DND-41 (cell line): Measurements from ENCODE around the gene IDS.

Experiments
- ATAC-seq: fragments of 200-7000 bp; cut with Tn5 transposase; 3 replicates; pipeline ENCODE4 v1.9.1; 2021; ENCODE audit warnings: low read depth; ENCODE audit not compliant: insufficient read depth
- DNase-seq: peaks from one replicate; pipeline ENCODE4 v3.0.0-alpha.2; 2020
- H2AFZ ChIP-seq: 2 replicates; pipeline ENCODE4 v1.6.0; 2012; ENCODE audit warnings: low read depth, low read length
- H3K27ac ChIP-seq: 2 replicates; pipeline ENCODE4 v1.5.1; 2012; ENCODE audit warnings: low read length, inconsistent platforms
- H3K27me3 ChIP-seq: fragments of 200-600 bp; sonication (generic); 2 replicates; pipeline ENCODE4 v1.6.0; 2012; ENCODE audit warnings: low read length, mild to moderate bottlenecking, inconsistent platforms; ENCODE audit not compliant: insufficient read depth, poor library complexity
- H3K36me3 ChIP-seq: 2 replicates; pipeline ENCODE4 v1.5.1; 2012; ENCODE audit warnings: low read length, inconsistent platforms; ENCODE audit not compliant: insufficient read depth
- H3K4me1 ChIP-seq: 2 replicates; pipeline ENCODE4 v1.5.1; 2012; ENCODE audit warnings: mild to moderate bottlenecking, low read length; ENCODE audit not compliant: insufficient read depth
- H3K4me2 ChIP-seq: 2 replicates; pipeline ENCODE4 v1.6.0; 2012; ENCODE audit warnings: mild to moderate bottlenecking, moderate library complexity, low read length, inconsistent platforms; ENCODE audit not compliant: insufficient read depth
- H3K4me3 ChIP-seq, 2 experiments: fragments of 200-600 bp in 1 of 2; shearing (Covaris generic) in 1 of 2; 2 replicates each; pipeline ENCODE4 v1.5.1; 2012 to 2016; ENCODE audit warnings: inconsistent platforms in 2 of 2, low read length in 2 of 2, mild to moderate bottlenecking in 2 of 2, low read depth in 1 of 2, moderate library complexity in 1 of 2
- H3K79me2 ChIP-seq: 2 replicates; pipeline ENCODE4 v1.6.0; 2012; ENCODE audit warnings: low read length, inconsistent platforms; ENCODE audit not compliant: insufficient read depth
- H3K9ac ChIP-seq: 2 replicates; pipeline ENCODE4 v1.6.0; 2012; ENCODE audit warnings: low read depth, mild to moderate bottlenecking, inconsistent platforms, low read length, moderate library complexity
- H3K9me3 ChIP-seq: 2 replicates; pipeline ENCODE4 v1.5.1; 2012; ENCODE audit warnings: low read length, moderate library complexity, mild to moderate bottlenecking, inconsistent platforms; ENCODE audit not compliant: insufficient read depth, severe bottlenecking
- H4K20me1 ChIP-seq: 2 replicates; pipeline ENCODE4 v1.6.0; 2012; ENCODE audit warnings: low read length; ENCODE audit not compliant: insufficient read depth
- EZH2 ChIP-seq: IDR thresholded peaks from 3 replicates; pipeline ENCODE4 v1.6.1; 2012; ENCODE audit warnings: borderline replicate concordance, low read depth, mild to moderate bottlenecking, moderate library complexity, low read length, inconsistent platforms; ENCODE audit not compliant: severe bottlenecking
- TF ChIP-seq, protein P1 (sequence below): IDR thresholded peaks from 2 replicates; pipeline ENCODE4 v1.5.1; 2012; ENCODE audit warnings: borderline replicate concordance, low read length, moderate library complexity, mild to moderate bottlenecking; ENCODE audit not compliant: poor library complexity, severe bottlenecking; ENCODE audit errors: extremely low read depth

Gene IDS

DNA sequence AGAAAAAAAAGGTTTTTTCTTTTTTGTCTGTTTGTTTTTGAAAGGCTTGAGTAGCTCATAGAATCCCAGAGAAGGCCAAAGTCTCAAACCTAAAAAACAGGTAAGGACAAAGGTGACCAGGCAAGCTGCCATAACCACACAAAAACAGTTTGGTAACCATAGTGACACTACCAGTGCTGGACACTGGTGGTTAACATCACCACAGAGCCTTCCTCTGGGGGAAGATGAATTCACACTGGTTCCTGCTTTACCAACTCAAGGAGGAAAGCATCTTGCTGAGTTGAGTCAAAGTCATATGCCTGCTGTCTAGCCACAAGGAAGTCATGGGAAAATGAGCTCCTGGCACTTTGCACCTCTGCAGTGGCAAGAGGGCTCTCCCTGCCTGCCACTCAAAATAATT lies 32.5 kb downstream of the IDS start:
- H3K4me1 ChIP-seq: no peaks in the 10 kb centered on the region
- TF ChIP-seq EZH2: no peak
- TF ChIP-seq, protein P1, sequence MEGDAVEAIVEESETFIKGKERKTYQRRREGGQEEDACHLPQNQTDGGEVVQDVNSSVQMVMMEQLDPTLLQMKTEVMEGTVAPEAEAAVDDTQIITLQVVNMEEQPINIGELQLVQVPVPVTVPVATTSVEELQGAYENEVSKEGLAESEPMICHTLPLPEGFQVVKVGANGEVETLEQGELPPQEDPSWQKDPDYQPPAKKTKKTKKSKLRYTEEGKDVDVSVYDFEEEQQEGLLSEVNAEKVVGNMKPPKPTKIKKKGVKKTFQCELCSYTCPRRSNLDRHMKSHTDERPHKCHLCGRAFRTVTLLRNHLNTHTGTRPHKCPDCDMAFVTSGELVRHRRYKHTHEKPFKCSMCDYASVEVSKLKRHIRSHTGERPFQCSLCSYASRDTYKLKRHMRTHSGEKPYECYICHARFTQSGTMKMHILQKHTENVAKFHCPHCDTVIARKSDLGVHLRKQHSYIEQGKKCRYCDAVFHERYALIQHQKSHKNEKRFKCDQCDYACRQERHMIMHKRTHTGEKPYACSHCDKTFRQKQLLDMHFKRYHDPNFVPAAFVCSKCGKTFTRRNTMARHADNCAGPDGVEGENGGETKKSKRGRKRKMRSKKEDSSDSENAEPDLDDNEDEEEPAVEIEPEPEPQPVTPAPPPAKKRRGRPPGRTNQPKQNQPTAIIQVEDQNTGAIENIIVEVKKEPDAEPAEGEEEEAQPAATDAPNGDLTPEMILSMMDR: no peak

DNA sequence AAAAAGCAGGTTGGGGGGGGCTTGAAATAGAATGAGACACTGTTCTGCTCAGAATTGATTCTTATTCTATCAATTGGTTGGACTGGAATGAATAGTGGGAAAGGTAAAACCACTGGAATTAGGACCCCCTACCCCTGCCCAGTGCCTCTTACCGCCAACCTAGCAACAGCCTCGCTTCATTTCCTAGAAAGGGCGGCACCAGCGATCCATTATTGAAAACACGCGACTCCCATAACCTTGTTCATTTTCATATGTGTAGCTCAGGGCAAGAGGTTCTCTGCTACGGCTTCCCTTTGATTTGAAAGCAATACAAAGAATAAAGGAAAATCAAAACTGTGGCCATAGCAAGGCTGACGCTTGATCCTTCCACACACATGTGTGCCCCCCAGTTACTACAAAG lies 33.7 kb downstream of the IDS start:
- H3K9ac ChIP-seq: no peak overlapping the region
- H3K27me3 ChIP-seq: no peaks in the 10 kb centered on the region
- ATAC-seq: no peak
- no peaks in the 10 kb centered on the region for H3K9me3 ChIP-seq
- H3K27ac ChIP-seq: no peak overlapping the region
- H3K4me3 ChIP-seq: no peak overlapping the region
- no peaks in the 10 kb centered on the region for H3K79me2 ChIP-seq
- DNase-seq: no peak
- H2AFZ ChIP-seq: no peak overlapping the region
- no peak overlapping the region for H3K4me2 ChIP-seq
- no peaks in the 10 kb centered on the region for H3K36me3 ChIP-seq
- TF ChIP-seq, protein P1: no peak
- no peak for TF ChIP-seq EZH2
- no peaks in the 10 kb centered on the region for H4K20me1 ChIP-seq
- H3K4me1 ChIP-seq: no peaks in the 10 kb centered on the region

More for the DNA sequence above, 32.5 kb downstream of the IDS start:
- no peak overlapping the region for H3K4me2 ChIP-seq
- no peak for DNase-seq
- no peak for ATAC-seq
- H2AFZ ChIP-seq: no peak overlapping the region
- H3K79me2 ChIP-seq: no peaks in the 10 kb centered on the region
- H3K36me3 ChIP-seq: no peaks in the 10 kb centered on the region
- H3K9me3 ChIP-seq: no peaks in the 10 kb centered on the region
- H3K27ac ChIP-seq: no peak overlapping the region
- no peaks in the 10 kb centered on the region for H4K20me1 ChIP-seq
- H3K9ac ChIP-seq: no peak overlapping the region
- no peaks in the 10 kb centered on the region for H3K27me3 ChIP-seq
- H3K4me3 ChIP-seq: no peak overlapping the region

DNA sequence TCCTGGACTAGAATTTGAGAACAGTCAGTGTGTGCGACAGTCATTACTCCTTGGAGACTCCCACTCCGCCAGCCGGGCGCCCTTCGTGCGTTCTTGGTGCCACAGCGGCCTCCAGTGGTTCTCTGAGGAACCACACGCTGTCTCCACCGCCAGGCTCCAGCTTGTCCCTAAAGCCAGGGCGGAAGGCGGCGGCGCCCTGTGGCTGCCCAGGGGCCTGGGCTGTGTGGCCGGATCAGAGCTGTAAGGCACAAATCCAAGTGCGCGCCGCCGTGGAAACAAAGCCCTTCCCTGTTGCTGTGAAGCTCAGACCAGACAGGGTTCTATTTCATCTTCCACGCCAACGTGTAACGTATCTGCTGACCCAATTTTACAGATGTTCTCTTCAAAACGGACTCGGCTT lies 34.2 kb downstream of the IDS start:
- Histone ChIP-seq H3K4me1 (no peaks in the 10 kb centered on the region), H4K20me1 (no peaks in the 10 kb centered on the region), H3K9ac (no peak overlapping the region), H3K36me3 (no peaks in the 10 kb centered on the region), H3K9me3 (no peaks in the 10 kb centered on the region), H2AFZ (no peak overlapping the region), H3K4me2 (peak overlapping the region; percentile 38), H3K27me3 (no peaks in the 10 kb centered on the region), H3K27ac (no peak overlapping the region), H3K79me2 (no peaks in the 10 kb centered on the region), H3K4me3 (no peak overlapping the region)
- peak; percentile 98 for ATAC-seq
- TF ChIP-seq EZH2: no peak
- TF ChIP-seq, protein P1: peak; percentile 79
- peak; percentile 70 for DNase-seq

DNA sequence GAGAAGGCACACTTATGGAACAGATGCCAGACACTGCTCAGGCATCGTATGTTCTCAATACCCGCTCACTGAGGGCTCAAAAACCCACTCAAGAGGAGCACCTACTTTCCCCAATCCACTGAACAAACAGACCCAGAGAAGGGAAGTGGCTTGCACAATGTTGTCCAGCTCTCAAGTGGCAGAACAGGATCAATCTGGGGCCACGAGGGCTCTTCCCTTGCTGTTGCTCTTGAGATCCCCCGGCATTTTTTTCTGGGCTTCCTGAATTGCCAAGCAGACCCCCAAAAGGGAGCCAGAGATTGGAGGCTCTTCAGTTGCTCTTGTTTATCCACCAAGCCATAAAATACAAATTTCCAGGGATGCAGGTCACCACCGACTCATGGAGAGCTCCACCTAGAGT lies 35.7 kb downstream of the IDS start:
- Histone ChIP-seq H3K79me2 (no peaks in the 10 kb centered on the region), H2AFZ (no peak overlapping the region), H3K4me1 (no peaks in the 10 kb centered on the region), H4K20me1 (no peaks in the 10 kb centered on the region), H3K4me2 (no peak overlapping the region), H3K36me3 (no peaks in the 10 kb centered on the region), H3K9ac (no peak overlapping the region), H3K4me3 (no peak overlapping the region), H3K27ac (no peak overlapping the region), H3K27me3 (no peaks in the 10 kb centered on the region), H3K9me3 (no peaks in the 10 kb centered on the region)
- no peak for TF ChIP-seq EZH2
- TF ChIP-seq, protein P1: no peak
- DNase-seq (no peak), ATAC-seq (no peak)
